ENCODE measurements around the gene OR10A6. TPM values are rescaled to one million over a fixed set of nuclear protein-coding genes. Genes with fewer than 3 reads are reported as not detected.

Gene OR10A6
- total and polyA plus RNA-seq, 9 of the 15 experiments (the other 6 are each of a cell fraction or from before 2014, with no cell fraction given) = not detected

GRCh38 chr11:7977232-7977917 lies 46.3 kb upstream of the OR10A6 start (continued):
- no peak for TF ChIP-seq THRA (IDR thresholded peaks at IDR 0.05)
- TF ChIP-seq HDAC3 (IDR thresholded peaks at IDR 0.05; ENCODE audit: borderline replicate concordance, partially characterized antibody) = no peak
- no peak for TF ChIP-seq RBM15 (IDR thresholded peaks at IDR 0.05; ENCODE audit: insufficient read depth, low read length)
- TF ChIP-seq CTCFL (IDR thresholded peaks at IDR 0.05; ENCODE audit: borderline replicate concordance, insufficient read depth, low read depth, low read length, poor library complexity, severe bottlenecking) = no peak
- peak; percentile 76 for TF ChIP-seq ATF7 (IDR thresholded peaks at IDR 0.05)
- no peak for TF ChIP-seq RBM25 (IDR thresholded peaks at IDR 0.05; ENCODE audit: low read depth, low read length, severe bottlenecking)
- TF ChIP-seq RFX7 (CRISPR knock-in tag; IDR thresholded peaks at IDR 0.05) = no peak
- TF ChIP-seq ZNF395 (CRISPR knock-in tag; IDR thresholded peaks at IDR 0.05) = no peak
- TF ChIP-seq ZNF778 (CRISPR knock-in tag; IDR thresholded peaks at IDR 0.05) = no peak
- 0 out of 2 replicates have a peak, but pooled peaks have one; percentile 34 for TF ChIP-seq ZNF584 (CRISPR knock-in tag; IDR thresholded peaks at IDR 0.05; ENCODE audit: low read depth)
- TF ChIP-seq CXXC5 (CRISPR knock-in tag; IDR thresholded peaks at IDR 0.05) = peak; percentile 55
- no peak for TF ChIP-seq TRIM28 (IDR thresholded peaks at IDR 0.05)
- TF ChIP-seq ATF3 (IDR thresholded peaks at IDR 0.05) = peak; percentile 97
- TF ChIP-seq ATF3 (CRISPR knock-in tag; conservative IDR thresholded peaks at IDR 0.05) = no peak
- no peak for TF ChIP-seq LARP7 (IDR thresholded peaks at IDR 0.05)
- no peak for TF ChIP-seq ZNF436 (CRISPR knock-in tag; IDR thresholded peaks at IDR 0.05)
- no peak for TF ChIP-seq MLLT1 (IDR thresholded peaks at IDR 0.05)

All from K562 (cell line).